HG02571 (cell line): ENCODE measurements around the gene SLC25A25.
"Not testable (repeated sequence)": the region's sequence is repeated elsewhere in the genome, so short reads cannot be mapped to it uniquely, and the experiment has no call there.

Source experiments
- ATAC-seq: cut with Tn5 transposase; IDR thresholded peaks from one replicate; pipeline ENCODE4 v1.9.1; 2021; ENCODE audit warnings: mild to moderate bottlenecking, moderate library complexity; ENCODE audit not compliant: unreplicated experiment

Gene SLC25A25

GRCh38 chr9:128108269-128109049 lies 40.4 kb downstream of the SLC25A25 start:
- ATAC-seq = no peak

- no peak for ATAC-seq
These were observed 41.1 kb downstream of the SLC25A25 start for GRCh38 chr9:128109050-128109709.

DNA sequence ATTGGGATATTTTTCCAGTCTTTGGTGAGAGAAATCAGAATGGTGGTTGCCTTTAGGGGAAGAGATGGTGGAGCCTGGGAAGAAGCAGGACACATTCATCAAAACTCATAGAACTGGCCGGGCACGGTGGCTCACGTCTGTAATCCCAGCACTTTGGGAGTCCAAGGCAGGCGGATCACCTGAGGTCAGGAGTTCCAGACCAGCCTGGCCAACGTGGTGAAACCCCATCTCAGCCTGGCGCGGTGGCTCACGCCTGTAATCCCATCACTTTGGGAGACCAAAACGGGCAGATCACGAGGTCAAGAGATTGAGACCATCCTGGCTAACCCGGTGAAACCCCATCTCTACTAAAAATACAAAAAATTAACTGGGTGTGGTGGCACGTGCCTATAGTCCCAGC lies 43.7 kb downstream of the SLC25A25 start:
- not testable (repeated sequence) for ATAC-seq

DNA sequence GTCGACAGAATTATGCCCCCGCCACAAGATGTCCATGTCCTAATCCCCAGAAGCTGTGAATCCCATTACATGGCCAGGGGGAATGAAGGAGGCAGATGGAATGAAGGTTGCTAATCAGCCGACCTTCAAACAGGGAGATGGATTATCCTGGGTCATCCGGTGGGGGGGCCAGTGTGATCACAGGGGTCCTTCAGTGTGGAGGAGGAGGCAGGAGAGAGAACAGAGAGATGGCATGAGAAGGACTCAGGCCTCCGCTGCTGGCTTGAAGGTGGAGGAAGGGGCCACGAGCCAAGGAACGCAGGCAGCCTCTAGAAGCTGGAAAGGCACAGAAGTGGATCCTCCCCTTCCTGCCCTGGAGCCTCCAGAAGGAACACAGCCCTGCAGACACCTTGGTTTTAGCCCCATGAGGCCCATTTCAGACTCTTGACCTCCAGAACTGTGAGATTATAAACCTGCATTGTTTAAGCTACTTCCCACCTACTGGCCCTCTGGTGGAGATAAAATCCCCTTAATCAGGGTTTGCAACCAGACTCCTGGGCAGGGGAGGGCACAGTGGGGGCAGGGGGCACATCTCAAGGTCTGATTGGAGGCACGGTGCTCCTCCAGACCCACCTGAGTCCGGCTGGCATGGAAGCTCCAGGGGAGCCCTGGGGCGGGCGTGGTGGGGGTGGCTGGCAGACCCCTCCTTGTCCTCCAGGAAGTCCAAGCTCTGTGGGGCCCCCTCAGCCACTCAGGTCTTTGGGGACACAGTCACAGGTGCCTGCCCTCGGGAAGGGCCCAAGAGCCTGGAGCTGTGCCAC lies 45.7 kb downstream of the SLC25A25 start:
- ATAC-seq = no peak

GRCh38 chr9:128114326-128115186 lies 46.5 kb downstream of the SLC25A25 start:
- ATAC-seq = no peak

GRCh38 chr9:128115187-128116103 lies 47.4 kb downstream of the SLC25A25 start:
- ATAC-seq = no peak

- no peak for ATAC-seq
These were observed 48.4 kb downstream of the SLC25A25 start for GRCh38 chr9:128116104-128117083.

- no peak for ATAC-seq
These were observed 49.8 kb downstream of the SLC25A25 start for GRCh38 chr9:128117613-128118471.

DNA sequence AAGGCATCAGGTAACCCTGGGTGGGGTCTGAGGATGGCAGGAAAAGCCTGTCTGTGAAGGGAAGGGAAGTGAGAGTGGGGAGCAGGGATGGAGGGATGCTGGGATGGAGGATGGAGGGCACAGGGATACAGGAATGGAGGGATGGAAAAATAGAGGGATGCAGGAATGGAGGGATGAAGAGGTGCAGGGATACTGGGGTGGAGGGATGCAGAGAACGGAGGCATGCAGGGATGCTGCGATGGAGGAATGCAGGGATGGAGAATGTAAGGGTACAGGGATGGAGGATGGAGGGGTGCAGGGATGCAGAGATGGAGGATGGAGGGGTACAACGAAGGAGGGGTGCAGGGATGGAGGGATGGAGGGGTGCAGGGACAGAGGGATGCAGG lies 50.4 kb downstream of the SLC25A25 start:
- ATAC-seq = no peak

DNA sequence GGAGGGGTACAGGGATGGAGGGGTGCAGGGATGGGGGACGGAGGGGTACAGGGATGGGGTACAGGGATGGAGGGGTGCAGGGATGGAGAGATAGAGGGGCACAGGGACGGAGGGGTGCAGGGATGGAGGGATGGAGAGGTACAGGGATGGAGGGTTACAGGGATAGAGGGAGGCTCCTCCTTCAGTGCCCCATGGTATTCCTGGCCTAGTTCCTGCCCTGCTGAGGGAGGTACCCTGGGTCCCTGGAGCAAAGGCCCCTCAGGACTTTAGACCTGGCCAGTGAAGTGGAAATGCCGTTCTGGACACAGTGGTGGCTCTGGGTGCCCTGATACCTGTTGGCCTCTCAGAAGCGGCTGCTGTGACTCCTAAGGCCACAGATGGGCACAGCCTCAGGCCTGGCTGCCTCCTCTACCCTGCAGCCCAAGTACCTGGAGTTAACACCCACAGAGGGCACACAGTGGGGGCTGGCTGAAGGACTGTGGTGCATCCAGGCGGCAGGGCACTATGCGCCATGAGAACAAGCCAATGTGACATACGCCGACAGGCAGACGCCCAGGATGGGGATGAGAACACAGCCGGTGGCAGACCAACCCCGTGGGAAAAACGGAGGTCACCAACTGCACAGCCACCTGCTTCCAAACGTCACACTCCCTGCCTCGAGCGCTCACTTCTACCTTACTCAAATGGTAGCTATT lies 51.1 kb downstream of the SLC25A25 start:
- no peak for ATAC-seq

- no peak for ATAC-seq
These were observed 52.2 kb downstream of the SLC25A25 start for GRCh38 chr9:128120061-128120740.

GRCh38 chr9:128120741-128121465 lies 52.9 kb downstream of the SLC25A25 start:
- ATAC-seq = no peak

DNA sequence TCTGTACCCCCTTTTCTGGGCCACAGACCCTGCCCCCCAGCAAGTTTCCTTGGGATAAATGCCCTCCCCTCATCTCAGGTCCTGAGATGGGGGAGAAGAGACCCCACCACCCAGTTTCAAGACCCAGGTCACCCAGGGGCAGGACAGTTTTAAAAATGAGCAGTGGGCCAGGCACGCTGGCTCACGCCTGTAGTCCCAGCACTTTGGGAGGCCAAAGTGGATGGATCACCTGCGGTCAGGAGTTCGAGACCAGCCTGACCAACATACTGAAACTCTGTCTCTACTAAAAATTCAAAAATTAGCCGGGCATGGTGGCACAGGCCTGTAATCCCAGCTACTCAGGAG lies 53.4 kb downstream of the SLC25A25 start:
- no peak for ATAC-seq

GRCh38 chr9:128121924-128122808 lies 54.1 kb downstream of the SLC25A25 start:
- ATAC-seq = no peak

GRCh38 chr9:128122809-128123175 lies 54.8 kb downstream of the SLC25A25 start:
- ATAC-seq = no peak
